KMS-11 (cell line): ENCODE results near the gene MRNIP.

Source experiments
- H2AFZ ChIP-seq: fragments of 200-600 bp; sonication (generic); 2 replicates; pipeline ENCODE4 v1.6.1; 2016; ENCODE audit warnings: antibody characterized with exemption, mixed run types, low read depth
- H3K27ac ChIP-seq: fragments of 200-600 bp; sonication (generic); 2 replicates; pipeline ENCODE4 v1.6.1; 2016; ENCODE audit warnings: mild to moderate bottlenecking, mixed run types
- H3K27me3 ChIP-seq: fragments of 200-600 bp; sonication (generic); 2 replicates; pipeline ENCODE4 v1.6.1; 2017; ENCODE audit warnings: mild to moderate bottlenecking, low read depth, mixed run types, moderate library complexity; ENCODE audit not compliant: insufficient read depth
- H3K36me3 ChIP-seq: fragments of 200-600 bp; sonication (generic); 2 replicates; pipeline ENCODE4 v1.6.1; 2017; ENCODE audit warnings: mild to moderate bottlenecking, mixed run types; ENCODE audit not compliant: insufficient read depth
- H3K4me1 ChIP-seq: fragments of 200-600 bp; sonication (generic); 2 replicates; pipeline ENCODE4 v1.6.1; 2016; ENCODE audit warnings: mild to moderate bottlenecking, low read depth, mixed run types; ENCODE audit not compliant: poor library complexity, severe bottlenecking
- H3K4me2 ChIP-seq: fragments of 200-600 bp; sonication (generic); 2 replicates; pipeline ENCODE4 v1.7.0; 2016; ENCODE audit warnings: mild to moderate bottlenecking, mixed run types
- H3K4me3 ChIP-seq: fragments of 200-600 bp; sonication (generic); IDR thresholded peaks from 2 replicates; pipeline ENCODE4 v1.6.1; 2017; ENCODE audit warnings: low read depth, low read length, mixed read lengths; ENCODE audit not compliant: insufficient read depth
- H3K79me2 ChIP-seq: fragments of 200-600 bp; sonication (generic); 2 replicates; pipeline ENCODE4 v1.6.1; 2016; ENCODE audit warnings: low read depth, mixed run types; ENCODE audit not compliant: insufficient read depth
- H3K9ac ChIP-seq: fragments of 200-600 bp; sonication (generic); 2 replicates; pipeline ENCODE4 v1.6.1; 2016; ENCODE audit warnings: mild to moderate bottlenecking, mixed run types
- H4K20me1 ChIP-seq: fragments of 200-600 bp; sonication (generic); 2 replicates; pipeline ENCODE4 v1.6.1; 2016; ENCODE audit warnings: mild to moderate bottlenecking, mixed run types; ENCODE audit not compliant: insufficient read depth
- CTCF ChIP-seq: fragments of 200-600 bp; sonication (generic); conservative IDR thresholded peaks from 2 replicates; pipeline ENCODE4 v1.6.1; 2017; ENCODE audit warnings: low read depth, mild to moderate bottlenecking, antibody characterized with exemption, low read length, moderate library complexity, mixed read lengths

MRNIP gene

GRCh38 chr5:179895861-179896260 is 37.2 kb upstream of the MRNIP start:
- H4K20me1 ChIP-seq, result no peaks in the 10 kb centered on the region
- H3K9ac ChIP-seq, result no peak overlapping the region
- H3K27me3 ChIP-seq, result no peaks in the 10 kb centered on the region
- H3K4me3 ChIP-seq, result no peak overlapping the region
- H3K36me3 ChIP-seq, result no peaks in the 10 kb centered on the region
- H3K79me2 ChIP-seq, result no peaks in the 10 kb centered on the region
- H3K27ac ChIP-seq, result no peak overlapping the region
- no peak for TF ChIP-seq CTCF
- no peaks in the 10 kb centered on the region for H3K4me1 ChIP-seq
- H3K4me2 ChIP-seq, result no peak overlapping the region
- no peak overlapping the region for H2AFZ ChIP-seq

- Histone ChIP-seq H3K9ac (no peak overlapping the region), H4K20me1 (no peaks in the 10 kb centered on the region), H3K4me3 (no peak overlapping the region), H3K36me3 (no peaks in the 10 kb centered on the region), H3K79me2 (no peaks in the 10 kb centered on the region), H3K27ac (no peak overlapping the region), H3K4me1 (no peaks in the 10 kb centered on the region), H3K4me2 (no peak overlapping the region), H3K27me3 (no peaks in the 10 kb centered on the region), H2AFZ (no peak overlapping the region)
- TF ChIP-seq CTCF, result no peak
Measured at GRCh38 chr5:179893958-179894895, 35.6 kb upstream of the MRNIP start.

GRCh38 chr5:179893076-179893957 is 34.7 kb upstream of the MRNIP start:
- H4K20me1 ChIP-seq, result no peaks in the 10 kb centered on the region
- H3K4me3 ChIP-seq, result no peak overlapping the region
- no peaks in the 10 kb centered on the region for H3K36me3 ChIP-seq
- H3K4me2 ChIP-seq, result no peak overlapping the region
- no peaks in the 10 kb centered on the region for H3K27me3 ChIP-seq
- H3K4me1 ChIP-seq, result no peaks in the 10 kb centered on the region
- H3K79me2 ChIP-seq, result no peaks in the 10 kb centered on the region
- H2AFZ ChIP-seq, result no peak overlapping the region
- no peak for TF ChIP-seq CTCF
- no peak overlapping the region for H3K9ac ChIP-seq
- H3K27ac ChIP-seq, result no peak overlapping the region

GRCh38 chr5:179892255-179892654 is 33.6 kb upstream of the MRNIP start:
- Histone ChIP-seq H3K4me1 (no peaks in the 10 kb centered on the region), H3K4me3 (no peak overlapping the region), H3K27ac (no peak overlapping the region), H3K79me2 (no peaks in the 10 kb centered on the region), H4K20me1 (no peaks in the 10 kb centered on the region), H3K27me3 (no peaks in the 10 kb centered on the region), H2AFZ (no peak overlapping the region), H3K4me2 (no peak overlapping the region), H3K9ac (no peak overlapping the region), H3K36me3 (no peaks in the 10 kb centered on the region)
- no peak for TF ChIP-seq CTCF
